HEK293 (cell line): ENCODE measurements around the gene ELOVL6.
"Not testable (repeated sequence)": the region's sequence is repeated elsewhere in the genome, so short reads cannot be mapped to it uniquely, and the experiment has no call there.

Source experiments
- ATF2 ChIP-seq: fragments of 450-650 bp; formaldehyde crosslinking; IDR thresholded peaks from 2 replicates; pipeline ENCODE4 v1.5.1; 2016; ENCODE audit warnings: missing biosample characterization, missing genetic modification characterization, low read depth
- CTCF ChIP-seq: fragments of 450-650 bp; formaldehyde crosslinking; IDR thresholded peaks from 2 replicates; pipeline ENCODE4 v1.5.1; 2016; ENCODE audit warnings: missing biosample characterization, missing genetic modification characterization
- OVOL3 ChIP-seq: fragments of 450-650 bp; formaldehyde crosslinking; IDR thresholded peaks from 2 replicates; pipeline ENCODE4 v1.5.1; 2016; ENCODE audit warnings: missing biosample characterization, missing genetic modification characterization
- ZFHX2 ChIP-seq: fragments of 450-650 bp; formaldehyde crosslinking; conservative IDR thresholded peaks from 2 replicates; pipeline ENCODE4 v1.5.1; 2016; ENCODE audit warnings: missing biosample characterization, missing genetic modification characterization
- ZNF530 ChIP-seq: fragments of 450-650 bp; formaldehyde crosslinking; IDR thresholded peaks from 2 replicates; pipeline ENCODE4 v1.5.1; 2016; ENCODE audit warnings: low read depth, missing biosample characterization, missing genetic modification characterization
- ZNF549 ChIP-seq: fragments of 450-650 bp; IDR thresholded peaks from 2 replicates; pipeline ENCODE4 v1.5.1; 2018; ENCODE audit warnings: missing biosample characterization, missing genetic modification characterization, mild to moderate bottlenecking, inconsistent platforms, moderate library complexity

GRCh38 chr4:110233581-110233980 is 35.2 kb upstream of the ELOVL6 start:
- not testable (repeated sequence) for TF ChIP-seq CTCF (tag by site-specific recombination); ZNF530; ATF2 (tag by site-specific recombination); ZFHX2 (tag by site-specific recombination); ZNF549 (tag by site-specific recombination); OVOL3 (tag by site-specific recombination)
